IMR-90 (cell line): ENCODE measurements around the gene RANBP3. TPM values are rescaled to one million over a fixed set of nuclear protein-coding genes. Genes with fewer than 3 reads are reported as not detected.

ENCODE experiments used
- ATAC-seq: fragments of 200-7000 bp; cut with Tn5 transposase; 2 replicates; pipeline ENCODE4 v1.9.1; 2020; ENCODE audit warnings: low read depth, mild to moderate bottlenecking, moderate library complexity
- BruUV-seq: library from RNA; stranded (reverse); fragments of 400-500 nt; replicated peaks from 2 replicates; lab custom pipeline; 2021; lab: Mats Ljungman, UMichigan
- CTCF ChIA-PET: fragments of 300-600 bp; formaldehyde crosslinking; extraction: SDS; loops from one replicate; lab custom pipeline; 2021; ENCODE audit warnings: antibody characterized with exemption; lab: Yijun Ruan, JAX
- POLR2A ChIA-PET: fragments of 300-600 bp; sonication (Branson Sonifier 250); formaldehyde crosslinking; loops from one replicate; lab custom pipeline; 2022; ENCODE audit warnings: antibody characterized with exemption; ENCODE audit not compliant: unreplicated experiment; lab: Charles Lee
- DNase-seq: peaks from one replicate; pipeline ENCODE4 v3.0.0; 2013
- H2AFZ ChIP-seq: replicated peaks from 2 replicates; pipeline ENCODE3; 2013; ENCODE audit warnings: low read length, mild to moderate bottlenecking; ENCODE audit not compliant: poor library complexity
- H2AK5ac ChIP-seq: 2 replicates; pipeline ENCODE4 v1.6.1; 2013; ENCODE audit warnings: low read depth, low read length, inconsistent platforms
- H2AK9ac ChIP-seq: replicated peaks from 2 replicates; pipeline ENCODE3; 2013; ENCODE audit warnings: mild to moderate bottlenecking, low read depth, low read length, moderate library complexity; ENCODE audit not compliant: poor library complexity
- H2BK120ac ChIP-seq: 2 replicates; pipeline ENCODE4 v1.6.1; 2013; ENCODE audit warnings: low read depth, low read length, inconsistent platforms
- H2BK15ac ChIP-seq: 3 replicates; pipeline ENCODE4 v1.6.1; 2013; ENCODE audit warnings: low read depth, low read length, inconsistent platforms
- H2BK20ac ChIP-seq: 2 replicates; pipeline ENCODE4 v1.6.1; 2013; ENCODE audit warnings: low read depth, mild to moderate bottlenecking, inconsistent platforms, low read length, moderate library complexity
- H2BK5ac ChIP-seq: 2 replicates; pipeline ENCODE4 v1.6.1; 2013; ENCODE audit warnings: mild to moderate bottlenecking, low read depth, low read length, inconsistent platforms; ENCODE audit not compliant: poor library complexity, severe bottlenecking
- H3K14ac ChIP-seq: replicated peaks from 2 replicates; pipeline ENCODE4 v1.6.1; 2013; ENCODE audit warnings: low read depth, low read length, inconsistent platforms
- H3K18ac ChIP-seq: 2 replicates; pipeline ENCODE4 v1.6.1; 2013; ENCODE audit warnings: low read depth, low read length, control low read depth
- H3K23ac ChIP-seq: 2 replicates; pipeline ENCODE4 v1.6.1; 2013; ENCODE audit warnings: low read depth, low read length, inconsistent platforms
- H3K27ac ChIP-seq: 2 replicates; pipeline ENCODE4 v1.5.1; 2013; ENCODE audit warnings: mild to moderate bottlenecking, control low read depth, low read length; ENCODE audit not compliant: insufficient read depth
- H3K27me3 ChIP-seq: 2 replicates; pipeline ENCODE4 v1.6.1; 2013; ENCODE audit warnings: low read length; ENCODE audit not compliant: control insufficient read depth, insufficient read depth
- H3K36me3 ChIP-seq: 2 replicates; pipeline ENCODE4 v1.6.1; 2013; ENCODE audit warnings: low read length, mixed read lengths; ENCODE audit not compliant: control insufficient read depth, insufficient read depth
- H3K4ac ChIP-seq: 2 replicates; pipeline ENCODE4 v1.6.1; 2013; ENCODE audit warnings: low read depth, low read length, inconsistent platforms
- H3K4me1 ChIP-seq: 2 replicates; pipeline ENCODE4 v1.6.1; 2013; ENCODE audit warnings: low read length, mixed read lengths; ENCODE audit not compliant: control insufficient read depth, insufficient read depth
- H3K4me2 ChIP-seq: 2 replicates; pipeline ENCODE4 v1.6.1; 2013; ENCODE audit warnings: low read depth, mild to moderate bottlenecking, control low read depth, low read length, moderate library complexity
- H3K4me3 ChIP-seq: 2 replicates; pipeline ENCODE4 v1.5.1; 2013; ENCODE audit warnings: low read depth, mild to moderate bottlenecking, control low read depth, low read length, moderate library complexity; ENCODE audit not compliant: insufficient read depth
- H3K56ac ChIP-seq: 2 replicates; pipeline ENCODE4 v1.6.1; 2013; ENCODE audit warnings: low read length, inconsistent platforms; ENCODE audit not compliant: insufficient read depth; ENCODE audit errors: extremely low read depth
- H3K79me1 ChIP-seq, 2 experiments: 2 replicates each; pipeline ENCODE4 v1.6.1; 2013; ENCODE audit warnings: low read length in 2 of 2, inconsistent platforms in 1 of 2, low read depth in 1 of 2
- H3K9ac ChIP-seq: 2 replicates; pipeline ENCODE4 v1.6.1; 2013; ENCODE audit warnings: low read depth, low read length, control low read depth
- H3K9me1 ChIP-seq: 2 replicates; pipeline ENCODE4 v1.6.1; 2013; ENCODE audit warnings: low read length, inconsistent platforms; ENCODE audit not compliant: insufficient read depth
- H3K9me3 ChIP-seq: 2 replicates; pipeline ENCODE4 v1.6.1; 2013; ENCODE audit warnings: low read length; ENCODE audit not compliant: control insufficient read depth, insufficient read depth
- H4K20me1 ChIP-seq: 2 replicates; pipeline ENCODE4 v1.6.1; 2013; ENCODE audit warnings: low read length, inconsistent platforms; ENCODE audit not compliant: insufficient read depth
- H4K5ac ChIP-seq: 2 replicates; pipeline ENCODE4 v1.6.1; 2013; ENCODE audit warnings: mild to moderate bottlenecking, low read depth, low read length, control low read depth
- H4K8ac ChIP-seq, 2 experiments: 2 replicates each; pipeline ENCODE4 v1.6.1; 2013; ENCODE audit warnings: low read depth in 2 of 2, low read length in 2 of 2, control low read depth in 1 of 2, inconsistent platforms in 1 of 2
- H4K91ac ChIP-seq: 2 replicates; pipeline ENCODE4 v1.6.1; 2013; ENCODE audit warnings: low read depth, low read length, inconsistent platforms; ENCODE audit not compliant: insufficient read depth
- BHLHE40 ChIP-seq: fragments of 150-350 bp; IDR thresholded peaks from 2 replicates; pipeline ENCODE4 v1.6.1; 2016; ENCODE audit warnings: mild to moderate bottlenecking, low read depth, low read length
- CHD1 ChIP-seq: IDR thresholded peaks from 2 replicates; pipeline ENCODE4 v1.6.1; 2012; ENCODE audit warnings: low read depth, low read length, improper control_type of control experiment
- CTCF ChIP-seq: conservative IDR thresholded peaks from 2 replicates; pipeline ENCODE4 v1.5.1; 2012; ENCODE audit warnings: mild to moderate bottlenecking, low read depth, low read length, improper control_type of control experiment
- ELK1 ChIP-seq: fragments of 150-350 bp; IDR thresholded peaks from 2 replicates; pipeline ENCODE4 v1.6.1; 2016; ENCODE audit warnings: low read depth, mild to moderate bottlenecking, low read length, moderate library complexity, borderline replicate concordance
- FOS ChIP-seq: fragments of 150-350 bp; IDR thresholded peaks from 2 replicates; pipeline ENCODE4 v1.6.1; 2016; ENCODE audit warnings: low read depth, low read length
- MAFK ChIP-seq: IDR thresholded peaks from 2 replicates; pipeline ENCODE4 v1.6.1; 2012; ENCODE audit warnings: low read depth, low read length, improper control_type of control experiment
- MAZ ChIP-seq: IDR thresholded peaks from 2 replicates; pipeline ENCODE4 v1.6.1; 2012; ENCODE audit warnings: low read depth, mild to moderate bottlenecking, low read length, improper control_type of control experiment, moderate library complexity, borderline replicate concordance
- MXI1 ChIP-seq: IDR thresholded peaks from 2 replicates; pipeline ENCODE4 v1.6.1; 2012; ENCODE audit warnings: low read depth, mild to moderate bottlenecking, low read length, moderate library complexity, borderline replicate concordance
- NFE2L2 ChIP-seq: fragments of 150-350 bp; IDR thresholded peaks from 2 replicates; pipeline ENCODE4 v1.6.1; 2016; ENCODE audit warnings: low read depth, mild to moderate bottlenecking, low read length
- POLR2A ChIP-seq: IDR thresholded peaks from 2 replicates; pipeline ENCODE4 v1.6.1; 2012; ENCODE audit warnings: mild to moderate bottlenecking, low read depth, low read length
- RAD21 ChIP-seq: IDR thresholded peaks from 2 replicates; pipeline ENCODE4 v1.6.1; 2012; ENCODE audit warnings: low read length, improper control_type of control experiment
- RCOR1 ChIP-seq: IDR thresholded peaks from 2 replicates; pipeline ENCODE4 v1.6.1; 2012; ENCODE audit warnings: mild to moderate bottlenecking, low read length, improper control_type of control experiment; ENCODE audit not compliant: insufficient replicate concordance
- SMC3 ChIP-seq: fragments of 150-350 bp; IDR thresholded peaks from 2 replicates; pipeline ENCODE4 v1.6.1; 2016; ENCODE audit warnings: low read depth, mild to moderate bottlenecking, antibody characterized with exemption, low read length, moderate library complexity
- USF2 ChIP-seq: fragments of 150-350 bp; IDR thresholded peaks from 2 replicates; pipeline ENCODE4 v1.6.1; 2017; ENCODE audit warnings: mild to moderate bottlenecking, antibody characterized with exemption, low read length, low read depth
- WGBS, 2 experiments: methylation state at CpG; one replicate each; pipeline versions ENCODE4 v1.1.5 to v1.1.7; 2013; ENCODE audit warnings: missing lambda C conversion rate in 2 of 2; ENCODE audit not compliant: insufficient read length in 1 of 2; ENCODE audit errors: extremely low coverage in 2 of 2; 5-methylcytosine and 5-hydroxymethylcytosine counted together
- dilution Hi-C: fragments of 300-500 bp; cut with HindIII; formaldehyde crosslinking; loops from one replicate; pipeline ENCODE4 v1.14.3; 2018; ENCODE audit warnings: low sequenced_read_pairs; ENCODE audit not compliant: unreplicated experiment
- in situ Hi-C: fragments of 300-500 bp; cut with MboI; formaldehyde crosslinking; loops from 3 replicates; pipeline ENCODE4 v1.14.3; 2019; ENCODE audit warnings: low sequenced_read_pairs, inconsistent platforms, mixed read lengths
- intact Hi-C: fragments of 100-400 bp; cut with micrococcal nuclease; formaldehyde crosslinking; loops from 2 replicates; pipeline ENCODE4 v1.10.0; 2022
- polyA plus RNA-seq, 3 experiments: library from polyadenylated mRNA; depleted of rRNA; stranded (reverse); fragments of >200 nt; gene quantifications; 2 replicates each; pipeline ENCODE4 v1.2.3, GENCODE V29; 2012; ENCODE audit warnings: low replicate concordance in 1 of 3
- total RNA-seq: library from RNA; depleted of rRNA; stranded (reverse); fragments of >200 nt; gene quantifications from 2 replicates; pipeline ENCODE4 v1.2.3, GENCODE V29; 2012

The RANBP3 gene
- total and polyA plus RNA-seq, 2 of the 4 experiments (the other 2 are of a cell fraction) = 42.5 to 111 TPM

- Histone ChIP-seq H3K27me3 (no peaks in the 10 kb centered on the region), H3K27ac (peak overlapping the region; percentile 12; the same call in 1 of the 2 replicates), H3K18ac (peak overlapping the region; percentile 19; the same call in 1 of the 2 replicates), H2AK9ac (peak overlapping the region; percentile 79), H3K36me3 (no peaks in the 10 kb centered on the region), H3K9ac (no peak overlapping the region), H2BK15ac (peak overlapping the region; percentile 27; the same call in 1 of the 3 replicates), H3K14ac (peak overlapping the region; percentile 77), H4K8ac (peak overlapping the region; percentile 67 to 93; a peak in 3 of 4 replicates), H2AK5ac (peak overlapping the region; percentile 86), H3K79me1 (0 out of 4 replicates have a peak, but pooled peaks cover 0 to 8% of the 10 kb centered on the region in 2 experiments), H4K20me1 (no peaks in the 10 kb centered on the region), H4K91ac (peak overlapping the region; percentile 81), H3K9me1 (peaks cover 22% of the 10 kb centered on the region; the same call in 1 of the 2 replicates), H3K56ac (no peak overlapping the region), H2BK120ac (peak overlapping the region; percentile 41; the same call in 1 of the 2 replicates), H2AFZ (peak overlapping the region; percentile 86), H4K5ac (peak overlapping the region; percentile 47), H2BK20ac (peak overlapping the region; percentile 75), H3K9me3 (no peaks in the 10 kb centered on the region), H3K4ac (peak overlapping the region; percentile 73), H3K4me2 (no peak overlapping the region), H2BK5ac (peak overlapping the region; percentile 66), H3K4me1 (peaks cover 19% of the 10 kb centered on the region), H3K23ac (no peak overlapping the region), H3K4me3 (no peak overlapping the region)
- dilution Hi-C loops = no loop called here
- ATAC-seq (peak; percentile 81), DNase-seq (peak; percentile 61)
- in situ Hi-C loops = loop anchor here (10.0 kb wide), 1 partner anchor 140 kb away; no protein-coding TSS in a partner anchor
- ChIA-PET POLR2A (interaction anchor here (0.6 kb wide), 1 partner anchor 313 kb away, joined by 6 read pairs; no protein-coding TSS in a partner anchor), CTCF (interaction anchor here (0.7 to 2.8 kb wide), 3 partner anchors 13 to 38 kb away, joined by 3 to 10 read pairs (median 3); no protein-coding TSS in a partner anchor)
- WGBS, 2 experiments = 92% methylated on average over 4 of the region's 12 CpGs; no CpG with 5 or more reads in 1 of the 2 experiments
- intact Hi-C loops = loop anchor here (5.0 kb wide), 1 partner anchor 122 kb away; no protein-coding TSS in a partner anchor
- BruUV-seq = no TSS peak
- TF ChIP-seq RAD21 = no peak
- no peak for TF ChIP-seq POLR2A
- no peak for TF ChIP-seq ELK1
- TF ChIP-seq SMC3 = no peak
- no peak for TF ChIP-seq NFE2L2
- TF ChIP-seq RCOR1 = no peak
- no peak for TF ChIP-seq CTCF
- TF ChIP-seq MXI1 = no peak
- no peak for TF ChIP-seq MAZ
- TF ChIP-seq USF2 = no peak
- TF ChIP-seq CHD1 = no peak
- no peak for TF ChIP-seq MAFK
- no peak for TF ChIP-seq BHLHE40
- TF ChIP-seq FOS = no peak
Measured at GRCh38 chr19:5985098-5985783, 7.3 kb upstream of the RANBP3 start.
